Immature natural killer cell (primary cell): Measurements from ENCODE around the gene BGN. TPM values are rescaled to one million over a fixed set of nuclear protein-coding genes. Genes with fewer than 3 reads are reported as not detected.

Experiments
- DNase-seq, 3 donors: peaks; one replicate each; pipeline ENCODE4 v3.0.0; 2022; ENCODE audit warnings: mixed read lengths in 1 of 3
- H3K27ac Mint-ChIP-seq, 6 donors: one replicate each; pipeline ENCODE4 v1.8.0; 2020; ENCODE audit warnings: mixed read lengths in 6 of 6, mild to moderate bottlenecking in 5 of 6, inconsistent platforms in 4 of 6, moderate library complexity in 3 of 6
- H3K27me3 Mint-ChIP-seq, 3 donors: one replicate each; pipeline ENCODE4 v1.8.0; 2020 to 2021; ENCODE audit warnings: low read depth in 3 of 3, mild to moderate bottlenecking in 3 of 3, mixed read lengths in 3 of 3, moderate library complexity in 3 of 3, inconsistent platforms in 1 of 3
- H3K36me3 Mint-ChIP-seq, 3 donors: one replicate each; pipeline ENCODE4 v1.8.0; 2020; ENCODE audit warnings: mixed read lengths in 3 of 3, inconsistent platforms in 2 of 3, mild to moderate bottlenecking in 2 of 3
- H3K4me1 Mint-ChIP-seq, 2 donors: one replicate each; pipeline ENCODE4 v1.8.0; 2020; ENCODE audit warnings: inconsistent platforms in 2 of 2, mild to moderate bottlenecking in 2 of 2, mixed read lengths in 2 of 2, moderate library complexity in 1 of 2
- H3K4me3 Mint-ChIP-seq, 5 donors: one replicate each; pipeline ENCODE4 v1.8.0; 2020; ENCODE audit warnings: mild to moderate bottlenecking in 5 of 5, mixed read lengths in 5 of 5, inconsistent platforms in 3 of 5, moderate library complexity in 3 of 5
- H3K9me3 Mint-ChIP-seq, 6 donors: one replicate each; pipeline ENCODE4 v1.8.0; 2020; ENCODE audit warnings: mild to moderate bottlenecking in 6 of 6, mixed read lengths in 6 of 6, inconsistent platforms in 4 of 6, moderate library complexity in 3 of 6
- polyA plus RNA-seq, 3 donors: library from polyadenylated mRNA; unstranded; fragments of 300-500 nt; fragmentation: Illumina TruSeq; gene quantifications; one replicate each; pipeline ENCODE4 v1.2.3, GENCODE V29; 2021

BGN gene
- polyA plus RNA-seq, 3 donors from 2014 or later = not detected

GRCh38 chrX:153512501-153512893 lies 17.7 kb downstream of the BGN start:
- DNase-seq = no peak
- Mint-ChIP-seq H3K9me3 (no peaks in the 10 kb centered on the region), H3K4me3 (no peak overlapping the region), H3K36me3 (no peaks in the 10 kb centered on the region), H3K27ac (no peak overlapping the region), H3K27me3 (peaks cover 0 to 2% (median 2%) of the 10 kb centered on the region in 3 donors), H3K4me1 (peaks cover 0 to under 1% of the 10 kb centered on the region in 2 donors)

- Mint-ChIP-seq H3K27ac (no peak overlapping the region), H3K4me3 (no peak overlapping the region), H3K27me3 (peaks cover 0 to 2% (median 2%) of the 10 kb centered on the region in 3 donors), H3K36me3 (no peaks in the 10 kb centered on the region), H3K9me3 (no peaks in the 10 kb centered on the region), H3K4me1 (no peaks in the 10 kb centered on the region)
- no peak for DNase-seq
Measured at GRCh38 chrX:153513265-153513664, 18.5 kb downstream of the BGN start.

- H3K27ac Mint-ChIP-seq = no peak overlapping the region
- H3K4me3 Mint-ChIP-seq = no peak overlapping the region
- no peaks in the 10 kb centered on the region for H3K9me3 Mint-ChIP-seq
- H3K4me1 Mint-ChIP-seq = no peaks in the 10 kb centered on the region
- no peak for DNase-seq
- no peaks in the 10 kb centered on the region for H3K36me3 Mint-ChIP-seq
- H3K27me3 Mint-ChIP-seq = peaks cover 0 to 4% (median 3%) of the 10 kb centered on the region in 3 donors
Measured at GRCh38 chrX:153514259-153514658, 19.5 kb downstream of the BGN start.

- H3K9me3 Mint-ChIP-seq = no peaks in the 10 kb centered on the region
- H3K36me3 Mint-ChIP-seq = no peaks in the 10 kb centered on the region
- no peak overlapping the region for H3K4me3 Mint-ChIP-seq
- no peak overlapping the region for H3K27ac Mint-ChIP-seq
- DNase-seq = no peak
- H3K4me1 Mint-ChIP-seq = no peaks in the 10 kb centered on the region
- H3K27me3 Mint-ChIP-seq = peaks cover 0 to 6% (median 4%) of the 10 kb centered on the region in 3 donors
Measured at GRCh38 chrX:153515435-153515834, 20.7 kb downstream of the BGN start.

GRCh38 chrX:153516073-153516472 lies 21.3 kb downstream of the BGN start:
- Mint-ChIP-seq H3K9me3 (no peaks in the 10 kb centered on the region), H3K27ac (no peak overlapping the region), H3K4me1 (no peaks in the 10 kb centered on the region), H3K27me3 (peaks cover 2 to 8% (median 4%) of the 10 kb centered on the region in 3 donors), H3K36me3 (no peaks in the 10 kb centered on the region), H3K4me3 (peak overlapping the region in 1 of 5 donors; percentile 52)
- DNase-seq = no peak

- H3K36me3 Mint-ChIP-seq = no peaks in the 10 kb centered on the region
- no peak within 1 kb of the TSS for H3K27ac Mint-ChIP-seq
- H3K27me3 Mint-ChIP-seq = peaks cover 2 to 8% (median 6%) of the 10 kb centered on the region in 3 donors
- no peaks in the 10 kb centered on the region for H3K9me3 Mint-ChIP-seq
- no peak within 1 kb of the TSS for H3K4me3 Mint-ChIP-seq
- no peaks in the 10 kb centered on the region for H3K4me1 Mint-ChIP-seq
- DNase-seq = no peak
Measured at GRCh38 chrX:153517423-153517822, 22.6 kb downstream of the BGN start, which contains the start of gene ATP2B3. Gene ATP2B3, plus strand, starts transcription at chrX:153517642. Its CDS starts 18,606 bp downstream, at chrX:153536248.

- no peaks in the 10 kb centered on the region for H3K9me3 Mint-ChIP-seq
- H3K27ac Mint-ChIP-seq = no peak overlapping the region
- no peak for DNase-seq
- no peaks in the 10 kb centered on the region for H3K36me3 Mint-ChIP-seq
- no peaks in the 10 kb centered on the region for H3K4me1 Mint-ChIP-seq
- H3K4me3 Mint-ChIP-seq = no peak overlapping the region
- peaks cover 2 to 8% (median 6%) of the 10 kb centered on the region in 3 donors for H3K27me3 Mint-ChIP-seq
Measured at GRCh38 chrX:153517946-153518834, 23.4 kb downstream of the BGN start.

GRCh38 chrX:153519569-153520286 lies 24.9 kb downstream of the BGN start:
- Mint-ChIP-seq H3K27ac (no peak overlapping the region), H3K36me3 (no peaks in the 10 kb centered on the region), H3K4me1 (no peaks in the 10 kb centered on the region), H3K27me3 (peaks cover 2 to 8% (median 6%) of the 10 kb centered on the region in 3 donors), H3K9me3 (no peaks in the 10 kb centered on the region), H3K4me3 (no peak overlapping the region)
- DNase-seq = no peak

GRCh38 chrX:153520287-153520917 lies 25.6 kb downstream of the BGN start:
- DNase-seq = no peak
- no peak overlapping the region for H3K27ac Mint-ChIP-seq
- peaks cover 2 to 8% (median 6%) of the 10 kb centered on the region in 3 donors for H3K27me3 Mint-ChIP-seq
- H3K9me3 Mint-ChIP-seq = no peaks in the 10 kb centered on the region
- H3K4me1 Mint-ChIP-seq = no peaks in the 10 kb centered on the region
- no peak overlapping the region for H3K4me3 Mint-ChIP-seq
- H3K36me3 Mint-ChIP-seq = no peaks in the 10 kb centered on the region

GRCh38 chrX:153521034-153521433 lies 26.3 kb downstream of the BGN start:
- peaks cover 2 to 8% (median 4%) of the 10 kb centered on the region in 3 donors for H3K27me3 Mint-ChIP-seq
- H3K9me3 Mint-ChIP-seq = no peaks in the 10 kb centered on the region
- no peaks in the 10 kb centered on the region for H3K4me1 Mint-ChIP-seq
- H3K36me3 Mint-ChIP-seq = no peaks in the 10 kb centered on the region
- H3K27ac Mint-ChIP-seq = no peak overlapping the region
- no peak overlapping the region for H3K4me3 Mint-ChIP-seq
- no peak for DNase-seq

- Mint-ChIP-seq H3K9me3 (no peaks in the 10 kb centered on the region), H3K36me3 (no peaks in the 10 kb centered on the region), H3K27me3 (peaks cover 2 to 8% (median 4%) of the 10 kb centered on the region in 3 donors), H3K4me1 (no peaks in the 10 kb centered on the region), H3K27ac (no peak overlapping the region), H3K4me3 (no peak overlapping the region)
- DNase-seq = no peak
Measured at GRCh38 chrX:153522259-153522658, 27.5 kb downstream of the BGN start.

- no peaks in the 10 kb centered on the region for H3K9me3 Mint-ChIP-seq
- H3K4me3 Mint-ChIP-seq = no peak overlapping the region
- H3K36me3 Mint-ChIP-seq = no peaks in the 10 kb centered on the region
- DNase-seq = no peak
- no peaks in the 10 kb centered on the region for H3K4me1 Mint-ChIP-seq
- H3K27ac Mint-ChIP-seq = no peak overlapping the region
- H3K27me3 Mint-ChIP-seq = peaks cover 2 to 8% (median 4%) of the 10 kb centered on the region in 3 donors
Measured at GRCh38 chrX:153523269-153523668, 28.5 kb downstream of the BGN start.

GRCh38 chrX:153524234-153524633 lies 29.5 kb downstream of the BGN start:
- Mint-ChIP-seq H3K36me3 (no peaks in the 10 kb centered on the region), H3K27ac (peak overlapping the region in 1 of 6 donors; percentile 21), H3K4me1 (no peaks in the 10 kb centered on the region), H3K27me3 (peaks cover 2 to 11% (median 2%) of the 10 kb centered on the region in 3 donors), H3K4me3 (no peak overlapping the region), H3K9me3 (no peaks in the 10 kb centered on the region)
- DNase-seq = no peak

- Mint-ChIP-seq H3K4me1 (no peaks in the 10 kb centered on the region), H3K36me3 (no peaks in the 10 kb centered on the region), H3K27ac (no peak overlapping the region), H3K9me3 (no peaks in the 10 kb centered on the region), H3K4me3 (no peak overlapping the region), H3K27me3 (peaks cover 2 to 8% (median 2%) of the 10 kb centered on the region in 3 donors)
- DNase-seq = no peak
Measured at GRCh38 chrX:153525451-153525850, 30.7 kb downstream of the BGN start.
